Measurements from ENCODE around the gene GALNT8.

Gene GALNT8

DNA sequence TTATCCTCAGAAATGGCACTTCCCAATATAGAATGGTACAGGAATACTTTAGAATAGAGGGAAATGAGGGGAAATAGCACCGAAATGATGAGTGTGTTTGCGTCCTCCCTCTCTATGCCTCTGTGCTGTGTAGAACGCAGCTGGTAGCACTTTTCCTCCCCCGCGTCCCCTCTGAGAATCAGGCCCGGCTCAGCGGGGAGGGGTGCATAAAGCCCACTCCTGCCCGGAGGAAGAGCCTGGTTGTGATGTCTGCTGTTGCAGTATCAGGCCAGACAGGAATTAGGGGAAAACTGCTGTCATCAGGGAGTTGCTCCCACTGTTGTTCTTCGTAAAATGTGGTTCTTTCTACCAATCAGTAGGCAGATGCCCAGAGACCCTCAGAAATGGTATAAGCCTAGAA, 76.0 kb downstream of the GALNT8 start:
- intact Hi-C loops (cut with micrococcal nuclease): no loop called here
- H3K27me3 Mint-ChIP-seq: peaks cover 20% of the 10 kb centered on the region
- no peaks in the 10 kb centered on the region for H3K36me3 Mint-ChIP-seq (ENCODE audit: low read depth)
- H3K27ac Mint-ChIP-seq: no peak overlapping the region
- no peak overlapping the region for H3K4me3 Mint-ChIP-seq
- peaks cover 5% of the 10 kb centered on the region for H3K4me1 Mint-ChIP-seq (ENCODE audit: low read depth)
- no peaks in the 10 kb centered on the region for H3K9me3 Mint-ChIP-seq

DNA sequence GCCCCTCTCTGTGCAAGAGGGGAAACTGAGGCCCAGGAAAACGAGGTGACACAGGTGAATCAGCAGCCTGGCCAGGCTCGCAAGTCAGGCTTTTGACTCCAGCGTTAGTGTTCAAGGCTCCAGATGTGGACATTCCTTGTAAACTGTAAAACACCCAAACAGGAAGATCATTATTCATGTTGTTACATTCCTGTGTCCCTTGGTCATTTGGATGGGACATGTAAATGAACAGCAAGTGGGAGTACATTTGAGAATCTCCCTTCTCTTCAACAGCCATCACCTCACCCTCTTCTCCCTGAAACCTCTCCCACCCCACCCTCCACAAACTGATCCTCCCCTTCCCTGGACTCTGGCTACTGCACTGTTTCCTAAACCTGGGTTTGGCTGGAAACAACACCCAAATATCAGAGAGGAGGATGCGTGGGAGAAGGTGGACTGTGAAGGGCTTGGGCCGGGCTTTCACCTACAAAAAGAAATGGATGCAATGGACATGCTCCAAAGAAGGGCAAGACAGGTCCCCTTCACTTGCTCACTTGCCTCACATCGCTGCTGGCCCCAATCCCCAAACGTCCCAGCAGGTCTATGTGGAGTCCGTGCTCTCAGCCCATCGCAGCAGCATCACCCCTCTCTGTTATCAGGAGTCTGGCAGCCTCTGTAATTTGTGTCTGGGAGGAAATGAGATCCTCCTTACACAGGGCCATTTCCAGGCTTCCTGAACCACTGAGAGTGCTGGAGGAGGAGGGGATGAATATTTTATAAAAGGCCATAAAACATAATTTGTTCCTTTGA, 76.7 kb downstream of the GALNT8 start:
- Mint-ChIP-seq H3K4me1 (ENCODE audit: low read depth) (peaks cover 5% of the 10 kb centered on the region), H3K27ac (no peak overlapping the region), H3K27me3 (peaks cover 19% of the 10 kb centered on the region), H3K36me3 (ENCODE audit: low read depth) (no peaks in the 10 kb centered on the region), H3K9me3 (no peaks in the 10 kb centered on the region), H3K4me3 (no peak overlapping the region)
- intact Hi-C loops (cut with micrococcal nuclease): no loop called here

DNA sequence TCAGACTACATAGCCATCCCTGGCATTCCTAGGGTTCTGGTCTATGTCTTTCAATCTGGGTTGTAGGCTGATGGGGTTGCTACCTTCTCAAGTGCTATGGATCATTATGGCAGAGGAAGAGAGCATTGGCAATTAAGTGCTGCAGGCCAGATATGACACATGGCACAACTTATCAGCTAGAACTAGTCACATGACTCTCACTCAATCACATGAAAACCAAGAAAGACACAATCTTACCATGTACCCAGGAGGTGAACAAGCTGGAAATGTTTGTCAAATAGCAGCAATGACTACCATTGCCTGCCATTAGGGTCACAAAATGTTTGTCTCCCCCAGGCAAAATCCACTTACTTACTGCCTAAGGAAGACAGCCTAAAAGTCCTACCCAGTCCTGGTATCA, 80.4 kb downstream of the GALNT8 start:
- H3K27me3 Mint-ChIP-seq: peaks cover 28% of the 10 kb centered on the region
- no peaks in the 10 kb centered on the region for H3K36me3 Mint-ChIP-seq (ENCODE audit: low read depth)
- no peaks in the 10 kb centered on the region for H3K4me1 Mint-ChIP-seq (ENCODE audit: low read depth)
- H3K27ac Mint-ChIP-seq: no peak overlapping the region
- intact Hi-C loops (cut with micrococcal nuclease): no loop called here
- H3K4me3 Mint-ChIP-seq: no peak overlapping the region
- H3K9me3 Mint-ChIP-seq: no peaks in the 10 kb centered on the region

DNA sequence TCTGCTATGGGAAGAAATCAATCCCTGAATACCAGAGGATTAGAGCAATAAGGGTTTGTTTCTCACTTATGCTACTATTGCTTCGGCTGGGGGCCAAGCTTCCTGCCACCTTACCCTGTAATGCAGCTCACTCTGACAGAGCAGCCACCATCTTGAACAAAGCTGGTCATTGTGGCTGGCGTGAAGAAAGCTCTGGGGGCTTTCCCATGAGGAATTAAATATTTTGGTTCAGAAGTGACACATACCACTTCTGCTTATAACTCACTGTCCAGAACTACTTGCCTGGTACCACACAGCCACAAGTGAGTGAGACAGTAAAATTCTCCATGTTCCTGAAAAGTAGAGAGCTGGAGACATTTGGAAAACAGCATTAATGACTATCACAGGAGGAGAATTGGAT, 82.6 kb downstream of the GALNT8 start:
- intact Hi-C loops (cut with micrococcal nuclease): no loop called here
- H3K27ac Mint-ChIP-seq: no peak overlapping the region
- H3K4me1 Mint-ChIP-seq (ENCODE audit: low read depth): no peaks in the 10 kb centered on the region
- H3K4me3 Mint-ChIP-seq: no peak overlapping the region
- no peaks in the 10 kb centered on the region for H3K36me3 Mint-ChIP-seq (ENCODE audit: low read depth)
- peaks cover 42% of the 10 kb centered on the region for H3K27me3 Mint-ChIP-seq
- no peaks in the 10 kb centered on the region for H3K9me3 Mint-ChIP-seq

DNA sequence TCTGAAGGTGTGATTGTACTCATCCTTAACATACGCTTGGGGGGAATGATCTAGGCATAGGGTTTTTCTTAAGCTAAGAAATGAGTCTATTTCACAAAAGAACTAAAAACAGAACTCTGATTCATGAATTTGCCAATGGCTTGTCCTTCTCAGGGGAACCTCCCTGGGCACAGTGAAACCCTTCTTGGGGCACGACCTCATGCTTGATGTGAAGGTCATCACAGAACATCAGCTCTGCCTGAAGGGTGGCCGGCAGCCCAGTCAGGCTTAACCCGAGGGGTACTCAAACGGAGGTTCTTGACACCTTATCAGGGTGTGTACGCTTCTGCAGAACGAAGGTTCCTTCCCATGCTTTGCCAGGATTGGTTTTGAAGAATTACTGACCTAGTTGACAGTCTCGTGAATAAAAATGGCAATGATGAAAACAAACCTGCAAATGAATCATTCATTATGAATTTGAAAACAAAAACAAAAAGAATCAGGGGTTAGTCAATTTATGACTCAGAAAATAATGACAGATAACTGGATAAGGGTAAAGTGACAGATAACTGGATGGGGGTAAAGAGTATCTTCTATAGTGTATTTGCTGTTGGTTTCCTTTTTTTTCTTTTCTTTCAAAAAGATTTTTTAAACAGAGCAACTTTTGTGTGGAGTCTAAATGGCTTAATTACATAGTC, 86.4 kb downstream of the GALNT8 start:
- Mint-ChIP-seq H3K27me3 (peaks cover 68% of the 10 kb centered on the region), H3K27ac (no peak overlapping the region), H3K4me3 (no peak overlapping the region), H3K4me1 (ENCODE audit: low read depth) (peaks cover 5% of the 10 kb centered on the region), H3K9me3 (no peaks in the 10 kb centered on the region), H3K36me3 (ENCODE audit: low read depth) (no peaks in the 10 kb centered on the region)
- intact Hi-C loops (cut with micrococcal nuclease): no loop called here

DNA sequence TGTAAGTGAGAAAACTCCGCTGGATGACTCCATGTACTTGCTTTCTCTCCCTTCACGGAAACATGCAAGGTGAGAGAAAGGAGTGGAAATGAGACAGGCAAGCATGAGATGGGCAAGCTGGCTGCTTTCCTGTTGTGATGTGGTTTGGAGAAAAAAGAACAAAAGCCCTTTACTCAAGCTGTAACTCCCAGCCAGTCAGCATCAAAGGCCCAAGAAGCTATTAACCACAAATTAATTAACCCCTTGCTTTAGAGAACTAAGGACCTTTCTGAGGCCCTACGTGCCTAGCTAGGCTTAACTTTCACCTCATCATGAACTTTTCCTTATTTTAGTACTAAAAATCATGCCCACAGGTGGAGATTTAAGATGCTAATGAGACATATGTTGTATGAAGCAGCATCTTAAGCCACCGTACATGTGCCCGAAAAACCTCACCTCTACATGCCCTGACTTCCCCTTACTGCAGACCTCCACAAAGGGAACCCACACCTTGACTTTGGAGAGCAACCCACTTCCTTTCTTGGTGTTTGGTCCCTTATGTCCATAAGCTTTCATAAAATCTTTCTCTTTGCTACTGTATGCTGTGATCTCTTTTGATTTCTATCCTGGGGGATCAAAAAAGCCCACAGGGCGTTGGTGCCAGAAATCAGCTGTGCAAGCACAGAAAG, 87.0 kb downstream of the GALNT8 start:
- intact Hi-C loops (cut with micrococcal nuclease): no loop called here
- H3K27ac Mint-ChIP-seq: no peak overlapping the region
- peaks cover 69% of the 10 kb centered on the region for H3K27me3 Mint-ChIP-seq
- no peaks in the 10 kb centered on the region for H3K9me3 Mint-ChIP-seq
- no peaks in the 10 kb centered on the region for H3K36me3 Mint-ChIP-seq (ENCODE audit: low read depth)
- peaks cover 5% of the 10 kb centered on the region for H3K4me1 Mint-ChIP-seq (ENCODE audit: low read depth)
- H3K4me3 Mint-ChIP-seq: no peak overlapping the region

DNA sequence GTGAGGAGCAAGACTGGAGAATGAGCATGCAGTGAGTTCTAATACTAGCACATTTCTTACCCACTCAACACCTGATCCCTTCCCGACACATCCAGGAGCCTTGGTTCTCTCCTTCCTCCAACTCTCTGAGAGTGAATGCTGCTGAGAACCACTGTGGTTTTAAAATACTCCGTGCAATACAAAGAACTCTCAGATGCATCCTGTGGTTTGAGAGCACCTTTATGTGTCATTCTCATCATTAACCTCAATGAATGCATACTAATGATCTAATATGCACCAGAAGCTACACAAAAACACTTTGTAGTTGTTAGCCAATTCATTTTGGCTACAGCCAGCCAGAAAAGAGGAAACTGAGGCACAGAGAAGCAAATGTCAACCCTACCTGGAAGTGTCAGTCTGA, 87.6 kb downstream of the GALNT8 start:
- Mint-ChIP-seq H3K4me3 (no peak overlapping the region), H3K9me3 (no peaks in the 10 kb centered on the region), H3K36me3 (ENCODE audit: low read depth) (no peaks in the 10 kb centered on the region), H3K27me3 (peaks cover 71% of the 10 kb centered on the region), H3K27ac (no peak overlapping the region), H3K4me1 (ENCODE audit: low read depth) (peaks cover 5% of the 10 kb centered on the region)
- intact Hi-C loops (cut with micrococcal nuclease): no loop called here

DNA sequence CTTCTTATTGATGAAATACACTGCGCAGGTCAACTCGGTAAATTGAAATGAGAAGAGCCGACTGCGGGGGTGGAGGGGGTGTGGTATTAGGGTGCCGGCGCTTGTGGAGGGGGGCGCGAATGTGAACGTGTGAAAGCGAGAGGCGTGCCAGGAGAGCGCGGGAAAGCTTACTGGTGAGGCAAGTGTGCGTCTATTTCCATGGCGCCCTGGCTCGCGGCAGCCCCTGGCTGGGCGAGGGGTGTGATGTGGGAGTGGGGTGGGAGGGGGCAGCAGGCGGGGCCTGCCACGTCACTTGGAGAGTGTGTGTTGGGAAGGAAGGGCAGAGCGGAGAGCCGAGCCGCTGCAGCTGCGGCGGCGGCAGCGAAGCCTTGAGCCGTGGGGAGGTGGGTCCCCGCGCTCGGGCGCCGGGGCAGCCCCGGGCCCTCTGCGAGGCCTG, 88.8 kb downstream of the GALNT8 start:
- no peak overlapping the region for H3K4me3 Mint-ChIP-seq
- intact Hi-C loops (cut with micrococcal nuclease): no loop called here
- no peak overlapping the region for H3K27ac Mint-ChIP-seq
- no peaks in the 10 kb centered on the region for H3K36me3 Mint-ChIP-seq (ENCODE audit: low read depth)
- peaks cover 65% of the 10 kb centered on the region for H3K27me3 Mint-ChIP-seq
- no peaks in the 10 kb centered on the region for H3K9me3 Mint-ChIP-seq
- H3K4me1 Mint-ChIP-seq (ENCODE audit: low read depth): peaks cover 5% of the 10 kb centered on the region

DNA sequence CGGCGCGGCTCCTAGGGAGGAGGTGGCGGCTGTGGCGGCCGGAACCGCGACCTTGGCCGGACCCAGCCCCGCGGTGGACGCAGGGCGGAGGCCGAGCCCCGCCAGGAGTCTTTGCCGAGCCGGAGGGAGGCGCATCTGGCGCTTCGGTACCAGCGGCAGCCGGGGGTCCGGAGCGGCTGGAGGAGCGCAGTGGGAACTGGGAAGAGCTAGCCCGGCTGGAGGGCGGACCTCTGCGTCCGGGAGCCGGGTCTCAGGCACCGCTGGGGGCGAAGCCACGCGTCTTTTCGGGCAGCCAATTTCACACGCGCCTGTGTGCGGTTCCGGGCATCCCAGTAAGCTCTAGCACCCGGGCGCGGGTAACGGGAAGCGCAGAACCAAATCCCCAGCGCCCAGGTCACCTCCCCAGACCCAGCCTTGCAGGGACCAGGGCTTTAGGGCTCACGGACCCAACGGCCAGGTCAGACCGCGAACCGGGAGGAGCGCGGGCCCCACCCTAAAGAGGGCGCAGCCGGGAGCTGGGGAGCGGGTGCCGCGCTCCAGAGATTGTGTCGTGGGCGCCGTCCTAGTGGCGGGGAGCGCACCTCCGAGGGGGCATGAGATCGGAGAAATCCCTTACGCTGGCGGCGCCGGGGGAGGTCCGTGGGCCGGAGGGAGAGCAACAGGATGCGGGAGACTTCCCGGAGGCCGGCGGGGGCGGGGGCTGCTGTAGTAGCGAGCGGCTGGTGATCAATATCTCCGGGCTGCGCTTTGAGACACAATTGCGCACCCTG, 89.4 kb downstream of the GALNT8 start:
- H3K27ac Mint-ChIP-seq: no peak overlapping the region
- peaks cover 64% of the 10 kb centered on the region for H3K27me3 Mint-ChIP-seq
- H3K4me3 Mint-ChIP-seq: no peak overlapping the region
- H3K36me3 Mint-ChIP-seq (ENCODE audit: low read depth): no peaks in the 10 kb centered on the region
- intact Hi-C loops (cut with micrococcal nuclease): no loop called here
- H3K4me1 Mint-ChIP-seq (ENCODE audit: low read depth): peaks cover 5% of the 10 kb centered on the region
- H3K9me3 Mint-ChIP-seq: no peaks in the 10 kb centered on the region

DNA sequence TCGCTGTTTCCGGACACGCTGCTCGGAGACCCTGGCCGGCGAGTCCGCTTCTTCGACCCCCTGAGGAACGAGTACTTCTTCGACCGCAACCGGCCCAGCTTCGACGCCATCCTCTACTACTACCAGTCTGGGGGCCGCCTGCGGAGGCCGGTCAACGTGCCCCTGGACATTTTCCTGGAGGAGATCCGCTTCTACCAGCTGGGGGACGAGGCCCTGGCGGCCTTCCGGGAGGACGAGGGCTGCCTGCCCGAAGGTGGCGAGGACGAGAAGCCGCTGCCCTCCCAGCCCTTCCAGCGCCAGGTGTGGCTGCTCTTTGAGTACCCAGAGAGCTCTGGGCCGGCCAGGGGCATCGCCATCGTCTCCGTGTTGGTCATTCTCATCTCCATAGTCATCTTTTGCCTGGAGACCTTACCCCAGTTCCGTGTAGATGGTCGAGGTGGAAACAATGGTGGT, 90.0 kb downstream of the GALNT8 start:
- Mint-ChIP-seq H3K4me3 (no peak overlapping the region), H3K27me3 (peaks cover 65% of the 10 kb centered on the region), H3K9me3 (no peaks in the 10 kb centered on the region), H3K4me1 (ENCODE audit: low read depth) (peaks cover 5% of the 10 kb centered on the region), H3K27ac (no peak overlapping the region), H3K36me3 (ENCODE audit: low read depth) (no peaks in the 10 kb centered on the region)
- intact Hi-C loops (cut with micrococcal nuclease): no loop called here

DNA sequence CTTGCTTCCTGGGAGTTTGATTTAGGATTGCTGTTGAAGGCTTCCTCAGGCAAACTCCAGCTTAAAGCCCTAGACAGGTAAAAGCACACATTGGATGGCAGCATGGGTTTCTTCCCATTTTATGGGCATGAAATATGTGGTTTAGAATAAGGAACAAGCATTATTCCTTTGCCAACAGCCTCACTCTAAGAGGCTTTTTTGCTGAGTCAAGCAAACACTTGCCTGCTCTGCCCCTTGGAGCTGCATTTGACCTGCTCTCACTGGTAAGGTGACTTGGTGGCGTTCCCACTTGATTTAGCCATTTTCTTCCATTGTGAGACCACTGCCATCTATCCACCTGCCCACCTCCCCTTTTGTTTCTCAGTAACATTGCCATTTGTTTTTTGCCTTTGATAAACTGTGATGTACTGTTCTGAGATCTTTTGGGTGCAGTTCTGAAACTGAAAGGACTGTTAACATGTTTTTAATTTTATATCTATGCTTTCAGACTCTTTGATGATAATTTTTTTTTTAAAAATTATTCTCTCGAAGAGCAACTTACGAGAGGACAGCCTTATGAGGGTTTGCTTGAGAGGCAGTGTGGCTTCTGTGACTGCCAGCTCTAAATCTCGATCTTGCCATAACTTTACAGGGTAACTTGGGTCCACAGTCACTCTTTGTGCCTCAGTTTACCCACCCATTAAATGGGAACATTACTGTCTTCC, 92.6 kb downstream of the GALNT8 start:
- Mint-ChIP-seq H3K27me3 (peaks cover 48% of the 10 kb centered on the region), H3K9me3 (no peaks in the 10 kb centered on the region), H3K4me1 (ENCODE audit: low read depth) (peaks cover 5% of the 10 kb centered on the region), H3K36me3 (ENCODE audit: low read depth) (no peaks in the 10 kb centered on the region), H3K4me3 (no peak overlapping the region), H3K27ac (no peak overlapping the region)
- intact Hi-C loops (cut with micrococcal nuclease): no loop called here

DNA sequence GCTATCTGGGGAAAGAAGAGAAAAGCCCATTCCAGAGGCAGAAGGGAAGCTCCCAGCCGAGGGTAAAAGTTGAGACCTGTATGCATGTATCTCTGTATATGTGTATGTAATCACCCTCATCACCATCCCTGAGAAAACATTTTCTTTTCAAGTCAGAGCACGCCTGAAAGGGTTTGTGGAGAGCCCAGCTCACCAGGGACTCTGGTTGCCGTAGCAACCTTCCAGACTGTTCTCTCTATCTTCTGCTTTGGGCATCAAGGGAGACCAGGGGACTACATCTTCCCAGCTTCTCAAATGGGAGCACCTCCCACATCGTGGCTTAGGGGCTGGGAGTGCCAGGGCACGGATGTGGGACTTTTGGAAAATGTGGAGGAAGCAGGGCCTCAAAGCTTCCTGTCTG, 93.5 kb downstream of the GALNT8 start:
- peaks cover 5% of the 10 kb centered on the region for H3K4me1 Mint-ChIP-seq (ENCODE audit: low read depth)
- intact Hi-C loops (cut with micrococcal nuclease): no loop called here
- H3K4me3 Mint-ChIP-seq: no peak overlapping the region
- no peaks in the 10 kb centered on the region for H3K36me3 Mint-ChIP-seq (ENCODE audit: low read depth)
- H3K9me3 Mint-ChIP-seq: no peaks in the 10 kb centered on the region
- H3K27me3 Mint-ChIP-seq: peaks cover 41% of the 10 kb centered on the region
- no peak overlapping the region for H3K27ac Mint-ChIP-seq

DNA sequence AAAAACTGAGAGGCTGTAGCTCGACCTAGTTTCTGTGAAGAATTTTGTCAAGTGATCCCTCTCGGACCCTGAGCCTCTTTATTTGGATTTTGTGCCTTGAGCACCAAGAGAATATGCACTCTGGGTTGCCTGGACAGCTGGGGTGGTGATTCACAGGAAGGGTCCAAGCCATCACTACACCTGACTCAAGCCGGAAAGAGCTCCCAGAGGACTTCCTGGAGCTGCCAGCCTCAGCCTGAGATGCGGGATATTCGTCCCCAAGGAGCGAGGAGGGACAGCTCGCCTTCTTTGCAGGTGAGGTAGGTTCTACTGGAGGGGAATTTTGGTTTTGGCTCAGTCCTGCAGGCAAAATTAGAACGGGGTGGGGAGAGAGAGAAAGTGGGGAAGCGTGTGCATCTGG, 94.3 kb downstream of the GALNT8 start:
- peaks cover 36% of the 10 kb centered on the region for H3K27me3 Mint-ChIP-seq
- H3K36me3 Mint-ChIP-seq (ENCODE audit: low read depth): no peaks in the 10 kb centered on the region
- intact Hi-C loops (cut with micrococcal nuclease): no loop called here
- no peaks in the 10 kb centered on the region for H3K9me3 Mint-ChIP-seq
- peaks cover 9% of the 10 kb centered on the region for H3K4me1 Mint-ChIP-seq (ENCODE audit: low read depth)
- no peak overlapping the region for H3K27ac Mint-ChIP-seq
- no peak overlapping the region for H3K4me3 Mint-ChIP-seq

Data from dendritic cell treated with granulocyte-macrophage colony-stimulating factor and Interleukin-4, amounts not matched to agents 40 ng/mL and 50 ng/mL, for 4 days (primary cell).